HUES48 (cell line): ENCODE data around the gene MALAT1.

Experiments
- H3K27ac ChIP-seq: one replicate; pipeline ENCODE4 v1.7.0; 2013; ENCODE audit warnings: low read depth, low read length, inconsistent platforms
- H3K27me3 ChIP-seq: 2 replicates; pipeline ENCODE4 v1.6.1; 2013; ENCODE audit warnings: mild to moderate bottlenecking, low read length; ENCODE audit not compliant: control insufficient read depth, insufficient read depth
- H3K36me3 ChIP-seq: 2 replicates; pipeline ENCODE4 v1.6.1; 2013; ENCODE audit warnings: low read length; ENCODE audit not compliant: control insufficient read depth, insufficient read depth
- H3K4me1 ChIP-seq: 2 replicates; pipeline ENCODE4 v1.6.1; 2013; ENCODE audit warnings: mild to moderate bottlenecking, low read length; ENCODE audit not compliant: control insufficient read depth, insufficient read depth
- H3K4me3 ChIP-seq: 2 replicates; pipeline ENCODE4 v1.5.1; 2013; ENCODE audit warnings: mild to moderate bottlenecking, low read depth, low read length
- H3K9ac ChIP-seq: 2 replicates; pipeline ENCODE4 v1.6.1; 2013; ENCODE audit warnings: mild to moderate bottlenecking, low read depth, low read length, moderate library complexity
- H3K9me3 ChIP-seq: 2 replicates; pipeline ENCODE4 v1.6.1; 2013; ENCODE audit warnings: low read length; ENCODE audit not compliant: control insufficient read depth, insufficient read depth

The MALAT1 gene

DNA sequence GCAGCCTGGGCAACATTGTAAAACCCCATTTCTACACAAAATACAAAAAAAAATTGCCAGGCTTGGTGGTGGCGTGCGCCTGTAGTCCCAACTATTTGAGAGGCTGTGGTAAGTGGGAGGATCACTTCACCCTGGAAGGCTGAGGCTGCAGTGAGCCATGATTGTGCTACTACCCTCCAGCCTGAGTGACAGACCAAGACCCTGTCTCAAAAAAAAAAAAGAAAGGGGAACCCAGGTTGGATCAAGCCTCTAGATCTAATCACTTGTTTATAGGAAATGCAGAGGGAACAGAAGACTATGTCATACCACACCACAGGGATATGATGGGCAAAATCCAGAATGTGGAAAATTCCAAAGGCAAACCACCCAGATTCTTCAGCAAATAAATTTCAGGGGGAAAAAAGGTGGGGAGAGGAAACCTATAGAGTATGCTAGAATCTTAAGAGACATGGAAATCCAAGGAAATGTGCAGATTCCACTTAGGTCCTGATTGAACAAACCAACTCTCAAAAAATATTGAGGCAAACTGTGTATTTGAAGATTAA is 16.5 kb upstream of the MALAT1 start:
- no peak overlapping the region for H3K9ac ChIP-seq
- no peak overlapping the region for H3K27ac ChIP-seq
- H3K9me3 ChIP-seq = no peaks in the 10 kb centered on the region
- H3K27me3 ChIP-seq = no peaks in the 10 kb centered on the region
- H3K4me1 ChIP-seq = peaks cover 46% of the 10 kb centered on the region
- H3K4me3 ChIP-seq = no peak overlapping the region
- H3K36me3 ChIP-seq = no peaks in the 10 kb centered on the region

DNA sequence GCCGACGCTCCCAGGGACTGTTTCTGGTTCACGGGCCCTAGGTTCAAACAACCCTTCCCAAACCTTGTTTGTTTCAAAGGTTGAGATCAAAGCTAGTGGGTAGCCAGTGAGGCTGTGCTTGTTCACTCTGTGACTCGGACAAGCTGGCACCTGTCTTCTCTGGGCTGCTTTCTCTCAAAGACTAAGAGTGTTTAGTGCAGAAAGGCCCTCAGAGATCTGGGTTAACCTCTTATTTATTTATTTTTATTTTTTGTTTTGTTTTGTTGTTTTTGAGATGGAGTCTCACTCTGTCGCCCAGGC is 13.0 kb upstream of the MALAT1 start:
- H3K36me3 ChIP-seq = no peaks in the 10 kb centered on the region
- H3K27me3 ChIP-seq = no peaks in the 10 kb centered on the region
- peaks cover 53% of the 10 kb centered on the region for H3K4me1 ChIP-seq
- 0 out of 2 replicates have a peak overlapping the region, but pooled peaks have one; percentile 3 for H3K4me3 ChIP-seq
- no peaks in the 10 kb centered on the region for H3K9me3 ChIP-seq
- H3K27ac ChIP-seq = peak overlapping the region; percentile 81
- H3K9ac ChIP-seq = peak overlapping the region; percentile 47

DNA sequence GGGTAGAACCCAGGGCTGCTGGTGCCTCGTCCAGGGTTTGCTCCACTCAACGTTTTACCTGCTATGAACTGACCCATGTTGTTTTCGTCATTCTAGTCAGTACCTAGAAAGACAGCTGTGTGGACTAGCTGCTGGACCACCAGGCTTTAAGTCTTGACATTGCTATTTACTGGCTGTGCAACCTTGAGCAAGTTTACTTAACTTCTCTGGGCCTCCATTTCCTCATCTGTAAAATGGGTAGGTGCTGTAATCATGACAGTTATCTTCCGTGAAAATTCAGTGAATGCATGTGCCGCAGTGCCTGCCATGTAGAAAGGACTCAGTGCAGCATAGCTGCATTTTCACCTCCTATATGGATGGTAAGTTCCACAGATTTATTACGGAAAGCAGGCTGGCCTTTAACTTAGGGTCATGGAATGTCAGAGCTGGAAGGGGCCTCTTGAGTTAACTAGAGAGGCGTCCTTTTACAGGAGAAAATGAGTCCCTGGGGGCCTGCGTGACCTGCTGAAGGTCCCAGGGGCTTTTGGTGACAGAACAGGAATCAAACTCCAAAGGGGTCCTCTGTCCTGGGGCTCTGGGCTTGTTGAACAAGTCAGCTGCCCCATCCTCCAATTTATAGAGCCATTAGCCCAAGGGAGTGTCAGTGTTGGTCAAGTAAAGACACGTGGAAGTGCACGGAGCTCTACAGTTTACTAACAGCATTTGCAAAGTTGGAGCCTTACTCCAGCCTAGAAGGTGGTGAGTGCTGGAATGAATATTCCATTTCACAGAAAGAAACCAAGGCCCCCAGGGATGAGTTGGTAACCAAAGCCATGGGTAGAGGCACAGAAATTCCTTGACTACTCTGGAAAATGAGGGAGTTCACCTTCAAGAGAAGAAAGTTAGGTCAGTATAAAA is 12.0 kb upstream of the MALAT1 start:
- Histone ChIP-seq H3K9ac (no peak overlapping the region), H3K4me3 (0 out of 2 replicates have a peak overlapping the region, but pooled peaks have one; percentile 12), H3K36me3 (no peaks in the 10 kb centered on the region), H3K9me3 (no peaks in the 10 kb centered on the region), H3K27ac (peak overlapping the region; percentile 86), H3K4me1 (peaks cover 55% of the 10 kb centered on the region), H3K27me3 (no peaks in the 10 kb centered on the region)

DNA sequence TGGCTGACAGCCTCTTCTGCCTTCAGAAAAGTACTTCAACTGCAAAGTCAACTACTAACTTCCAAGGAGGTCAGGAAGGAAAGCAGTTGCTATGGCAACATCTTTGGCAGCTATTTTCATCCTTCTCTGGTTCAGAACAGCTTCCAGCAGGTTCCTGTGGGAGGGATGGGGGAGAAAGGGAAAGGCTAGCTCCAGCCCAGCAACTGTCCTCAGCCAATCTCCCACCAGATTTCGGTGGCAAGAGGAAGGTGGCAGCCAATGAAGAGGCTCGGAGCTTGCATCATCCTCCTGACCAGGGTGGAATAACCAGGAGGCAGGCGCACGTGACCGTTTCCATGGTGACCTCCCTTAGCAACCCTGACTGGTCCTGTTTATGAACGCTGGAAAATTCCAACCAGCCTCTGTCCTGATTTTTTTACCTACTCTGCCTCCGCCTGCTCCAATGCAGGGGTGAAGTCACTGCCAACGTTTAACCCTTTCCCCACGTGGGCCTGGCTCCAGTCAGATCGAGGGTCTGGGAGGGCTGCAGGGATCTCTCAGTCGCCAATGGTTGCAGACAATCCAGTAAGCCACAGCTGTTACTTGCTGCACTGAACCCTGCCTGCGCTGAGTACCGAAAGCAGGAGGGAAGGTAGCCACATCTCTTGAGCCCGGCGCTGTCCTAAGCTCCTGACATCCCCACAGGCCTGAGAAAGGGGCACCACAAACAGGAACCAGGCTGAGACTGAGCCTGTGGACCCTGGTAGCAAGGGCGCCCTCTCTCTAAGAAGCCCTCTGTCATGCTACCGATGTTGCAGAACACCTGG is 11.2 kb upstream of the MALAT1 start:
- peak overlapping the region; percentile 63 for H3K9ac ChIP-seq
- H3K36me3 ChIP-seq = no peaks in the 10 kb centered on the region
- peak overlapping the region; percentile 93 for H3K27ac ChIP-seq
- no peaks in the 10 kb centered on the region for H3K9me3 ChIP-seq
- peaks cover 63% of the 10 kb centered on the region for H3K4me1 ChIP-seq
- H3K27me3 ChIP-seq = no peaks in the 10 kb centered on the region
- peak overlapping the region; percentile 48 for H3K4me3 ChIP-seq

DNA sequence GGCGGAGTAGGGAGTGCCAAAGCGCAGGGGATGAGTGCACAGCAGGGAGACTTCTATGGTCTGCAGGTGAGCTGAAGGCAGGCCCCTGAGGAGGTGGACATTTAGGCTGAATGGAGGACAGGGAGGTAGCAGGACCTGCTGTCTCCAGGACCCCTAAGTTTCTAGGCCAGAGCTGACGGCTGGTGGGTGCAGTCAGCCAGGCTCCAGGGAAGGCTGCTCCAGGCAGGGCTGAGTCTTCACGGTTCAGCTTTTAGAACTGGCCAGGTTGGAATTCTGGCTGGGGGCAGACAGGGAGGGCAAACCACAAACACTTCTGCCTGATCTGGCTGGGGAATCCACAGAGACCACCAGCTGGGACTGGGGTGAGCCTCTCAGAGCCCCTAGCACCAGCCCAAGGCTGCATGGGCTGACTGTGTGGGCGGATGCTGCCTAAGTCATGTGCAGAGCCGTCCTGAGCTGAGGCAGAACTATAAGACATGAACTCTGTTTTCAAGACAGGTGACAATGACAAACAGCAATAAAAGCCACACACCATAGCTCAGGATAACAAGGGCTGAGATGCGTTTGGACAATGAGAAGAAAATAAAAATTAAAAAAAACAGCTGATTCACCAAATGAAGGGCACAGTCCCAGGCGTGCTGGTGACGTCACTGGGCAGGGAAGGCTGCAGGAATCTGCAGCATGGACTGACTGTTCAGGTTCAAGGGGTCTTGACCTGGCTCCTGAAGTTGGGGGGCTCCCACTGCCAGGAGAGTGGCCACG is 10.4 kb upstream of the MALAT1 start:
- Histone ChIP-seq H3K27ac (peak overlapping the region; percentile 93), H3K9me3 (no peaks in the 10 kb centered on the region), H3K27me3 (no peaks in the 10 kb centered on the region), H3K36me3 (no peaks in the 10 kb centered on the region), H3K9ac (peak overlapping the region; percentile 63), H3K4me3 (peak overlapping the region; percentile 48), H3K4me1 (peaks cover 71% of the 10 kb centered on the region)

DNA sequence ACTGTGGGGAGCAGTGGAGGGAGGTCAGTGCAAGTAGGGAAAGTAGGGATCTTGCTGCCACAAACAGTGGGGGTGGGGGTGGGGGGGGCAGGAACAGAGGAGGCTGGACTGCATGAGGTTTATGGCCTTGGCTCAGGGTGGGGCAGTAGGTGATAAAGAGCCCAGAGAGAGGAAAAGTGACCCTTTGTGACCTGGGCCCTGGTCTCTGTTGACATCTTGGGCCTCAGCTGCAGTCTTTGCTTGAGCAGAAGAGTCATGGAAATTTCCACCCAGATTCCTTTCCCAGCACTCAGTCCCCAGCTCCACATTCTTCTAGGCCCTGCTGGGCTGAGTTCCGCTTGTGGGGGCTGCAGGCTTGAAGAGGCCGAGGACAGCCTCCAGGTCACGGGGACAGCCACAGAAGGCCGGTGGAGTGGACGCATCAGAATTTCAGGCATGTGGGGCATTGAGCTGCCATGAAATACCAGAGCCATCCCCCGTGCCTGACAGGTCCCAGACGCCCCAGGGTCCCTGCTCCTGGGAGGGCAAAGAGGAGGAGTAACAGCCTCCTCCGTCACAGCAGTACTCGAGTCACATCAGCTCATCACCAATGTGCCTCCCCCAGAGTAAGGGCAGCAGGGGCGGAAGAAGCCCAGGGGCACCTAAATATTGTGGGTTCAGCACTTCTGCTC is 9.7 kb upstream of the MALAT1 start:
- Histone ChIP-seq H3K9me3 (no peaks in the 10 kb centered on the region), H3K27me3 (no peaks in the 10 kb centered on the region), H3K27ac (peak overlapping the region; percentile 93), H3K9ac (no peak overlapping the region; the same call in 1 of the 2 replicates), H3K4me1 (peaks cover 76% of the 10 kb centered on the region), H3K4me3 (0 out of 2 replicates have a peak overlapping the region, but pooled peaks have one; percentile 48), H3K36me3 (no peaks in the 10 kb centered on the region)

DNA sequence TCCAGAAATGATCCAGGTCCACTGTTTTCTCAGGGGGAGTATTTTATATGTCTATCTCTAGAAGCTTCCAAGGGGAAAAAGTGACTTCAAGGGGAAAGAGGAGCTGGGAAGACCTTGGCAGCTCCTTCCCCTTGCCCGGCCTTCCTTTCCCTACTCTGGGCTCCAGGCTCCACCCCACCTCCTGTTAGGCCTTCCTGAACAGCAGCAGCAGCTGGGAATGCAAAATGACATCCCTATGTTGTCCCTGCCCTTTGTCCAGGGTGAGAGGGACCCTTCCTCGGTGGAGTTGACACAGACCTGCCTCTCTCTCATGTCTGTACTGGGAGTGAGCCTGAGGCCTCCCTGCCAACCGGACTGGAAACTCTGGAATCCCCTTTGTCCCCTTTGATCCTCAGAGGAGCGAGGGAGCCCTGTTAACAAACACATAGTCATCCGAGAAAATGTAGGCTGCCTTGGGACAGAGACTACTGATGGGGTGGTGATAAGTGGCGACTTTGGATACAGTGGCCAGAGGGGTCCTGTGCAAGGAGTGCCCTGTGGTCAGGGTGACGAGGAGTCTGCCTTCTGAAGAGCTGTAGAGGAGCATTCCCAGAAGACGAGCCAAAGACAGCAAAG is 9.0 kb upstream of the MALAT1 start:
- Histone ChIP-seq H3K9ac (no peak overlapping the region), H3K4me1 (peaks cover 73% of the 10 kb centered on the region), H3K4me3 (no peak overlapping the region), H3K27ac (peak overlapping the region; percentile 93), H3K36me3 (no peaks in the 10 kb centered on the region), H3K9me3 (no peaks in the 10 kb centered on the region), H3K27me3 (no peaks in the 10 kb centered on the region)

DNA sequence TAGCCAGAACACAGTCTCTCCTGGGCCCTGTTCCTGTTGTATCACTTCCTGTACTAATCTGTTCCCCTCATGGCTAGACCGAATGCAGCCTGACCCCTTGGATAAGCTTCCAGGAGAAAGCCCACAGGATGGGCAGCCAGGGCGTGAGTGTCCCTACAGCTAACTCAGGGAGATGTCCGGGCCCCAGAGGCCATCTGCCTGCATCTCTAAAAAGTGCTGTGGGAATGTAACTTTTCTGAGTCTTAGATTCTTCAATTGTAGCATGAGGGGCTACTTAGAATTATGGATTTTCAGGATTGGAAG is 7.7 kb upstream of the MALAT1 start:
- no peak overlapping the region for H3K9ac ChIP-seq
- H3K4me3 ChIP-seq = no peak overlapping the region
- H3K9me3 ChIP-seq = no peaks in the 10 kb centered on the region
- peak overlapping the region; percentile 71 for H3K27ac ChIP-seq
- H3K4me1 ChIP-seq = peaks cover 65% of the 10 kb centered on the region
- no peaks in the 10 kb centered on the region for H3K36me3 ChIP-seq
- H3K27me3 ChIP-seq = no peaks in the 10 kb centered on the region

DNA sequence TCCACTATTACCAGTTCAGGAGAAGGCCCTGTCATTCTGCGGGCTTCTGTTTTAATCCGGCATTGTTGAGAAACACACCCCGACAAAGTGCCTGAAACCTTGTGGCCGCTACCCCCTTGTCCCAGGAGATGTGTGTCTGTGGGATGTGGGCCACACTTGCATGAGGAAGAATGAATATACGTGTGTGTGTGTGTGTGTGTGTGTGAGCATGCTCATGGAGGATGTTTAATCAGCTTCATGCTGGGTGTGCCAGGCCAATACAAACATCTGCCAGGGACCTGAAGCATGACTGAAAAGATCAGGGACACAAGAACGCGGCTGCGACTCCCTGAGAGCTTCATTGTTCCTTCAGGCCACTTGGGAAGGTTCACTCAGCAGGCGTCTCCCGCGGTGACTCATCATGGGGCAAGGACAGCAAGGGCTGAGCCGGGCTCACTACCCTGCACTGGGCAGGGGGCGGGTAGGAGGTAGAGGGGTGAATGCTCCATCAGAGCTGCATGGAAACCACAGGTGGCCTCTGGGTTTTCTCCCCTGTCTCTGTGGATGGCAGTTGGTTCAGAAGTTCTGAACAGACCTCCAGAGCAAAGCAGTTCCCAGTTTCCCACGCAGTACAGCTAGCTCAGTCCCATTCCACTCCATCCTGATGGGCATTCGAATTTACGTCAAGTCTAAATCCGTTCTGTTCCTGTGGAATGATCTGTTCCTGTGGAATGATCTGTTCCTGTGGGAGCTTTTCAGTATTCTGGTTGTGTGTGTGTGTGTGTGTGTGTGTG is 7.0 kb upstream of the MALAT1 start:
- no peak overlapping the region for H3K9ac ChIP-seq
- H3K36me3 ChIP-seq = no peaks in the 10 kb centered on the region
- H3K27ac ChIP-seq = peak overlapping the region; percentile 71
- no peaks in the 10 kb centered on the region for H3K9me3 ChIP-seq
- H3K27me3 ChIP-seq = no peaks in the 10 kb centered on the region
- H3K4me3 ChIP-seq = no peak overlapping the region
- H3K4me1 ChIP-seq = peaks cover 67% of the 10 kb centered on the region

DNA sequence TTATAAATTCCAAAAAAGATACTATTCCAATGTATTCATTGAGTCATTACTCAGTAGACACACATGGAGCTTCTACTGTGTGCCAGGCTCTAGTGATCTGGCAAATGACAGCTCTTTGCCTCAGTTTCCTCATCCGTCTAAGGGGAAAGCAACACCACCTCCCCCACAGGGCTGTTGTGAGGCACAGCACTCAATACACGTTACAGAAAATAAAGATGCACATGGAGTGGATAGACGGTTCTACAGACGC is 6.5 kb upstream of the MALAT1 start:
- H3K4me3 ChIP-seq = no peak overlapping the region
- peaks cover 66% of the 10 kb centered on the region for H3K4me1 ChIP-seq
- H3K9me3 ChIP-seq = no peaks in the 10 kb centered on the region
- no peaks in the 10 kb centered on the region for H3K36me3 ChIP-seq
- H3K9ac ChIP-seq = no peak overlapping the region
- H3K27me3 ChIP-seq = no peaks in the 10 kb centered on the region
- peak overlapping the region; percentile 71 for H3K27ac ChIP-seq
